ENCODE data around the gene TMSB4X. TPM values are rescaled to one million over a fixed set of nuclear protein-coding genes. Genes with fewer than 3 reads are reported as not detected.
A peak's percentile ranks its signal among the peaks of the same experiment; 100 is the strongest.

Gene TMSB4X
- total and polyA plus RNA-seq, 2 donors (not counting 3 experiments of a cell fraction or from before 2014, with no cell fraction given) = 4,136 to 6,858 TPM

- CTCF ChIA-PET = interaction anchor here (1.2 to 4.6 kb wide), 5 partner anchors 18 to 675 kb away, joined by 4 to 58 read pairs (median 10); no protein-coding TSS in a partner anchor
- H3K27ac ChIP-seq (ENCODE audit: insufficient read depth, low read depth, low read length) = peak overlapping the region; percentile 68
- no peaks in the 10 kb centered on the region for H3K9me1 ChIP-seq (replicated peaks; ENCODE audit: control insufficient read depth, extremely low read depth, insufficient read depth, low read length)
- dilution Hi-C loops (cut with MboI; ENCODE audit: extremely low pct_ligation_motif_present, low sequenced_read_pairs) (no loop called here), intact Hi-C loops (cut with micrococcal nuclease) (loop anchor here (2.0 kb wide), 3 partner anchors 15 to 681 kb away; partner anchors contain the start of gene TCEANC)
- DNase-seq (ENCODE audit: low read depth, low spot score) (no peak), FAIRE-seq (peak; percentile 35)
- H3K4me3 ChIP-seq (replicated peaks in 1 of 3; ENCODE audit: insufficient read depth in 1 of 3, low read depth in 1 of 3, low read length in 3 of 3) = no peak overlapping the region
- H3K27me3 ChIP-seq (ENCODE audit: control insufficient read depth in 2 of 2, insufficient read depth in 2 of 2, low read length in 2 of 2) = no peaks in the 10 kb centered on the region
- peaks cover 41% of the 10 kb centered on the region for H3K4me1 ChIP-seq (ENCODE audit: control insufficient read depth, extremely low read depth, insufficient read depth, low read length)
- POLR2A ChIA-PET = no interaction called here
- peak overlapping the region; percentile 56 for H3K9ac ChIP-seq (replicated peaks; ENCODE audit: extremely low read depth, insufficient read depth, low read length)
- TF ChIP-seq GATA2 (IDR thresholded peaks at IDR 0.05; ENCODE audit: insufficient read depth, insufficient read length, low read depth, low read length) = peak; percentile 3
- no peak for TF ChIP-seq FOS (IDR thresholded peaks at IDR 0.05; ENCODE audit: borderline replicate concordance, insufficient read depth, low read length)
- no peak for TF ChIP-seq EZH2 (IDR thresholded peaks at IDR 0.05; ENCODE audit: borderline replicate concordance, low read depth, low read length, severe bottlenecking)
- H3K4me2 ChIP-seq (ENCODE audit: insufficient read depth, low read length) = no peak overlapping the region
- H3K36me3 ChIP-seq (ENCODE audit: control insufficient read depth in 2 of 2, extremely low read depth in 1 of 2, insufficient read depth in 2 of 2, low read length in 2 of 2) = no peaks in the 10 kb centered on the region
- no TSS peak for BruUV-seq (replicated peaks)
- H4K20me1 ChIP-seq (replicated peaks; ENCODE audit: control insufficient read depth, extremely low read depth, insufficient read depth, low read length) = no peaks in the 10 kb centered on the region
- H3K9me3 ChIP-seq (replicated peaks; ENCODE audit: control insufficient read depth, insufficient read depth, low read length) = no peaks in the 10 kb centered on the region
- H2AFZ ChIP-seq (ENCODE audit: low read depth, low read length) = peak overlapping the region; percentile 17
- peaks cover 25% of the 10 kb centered on the region for H3K79me2 ChIP-seq (ENCODE audit: control insufficient read depth, insufficient read depth, low read length)
Measured at GRCh38 chrX:12971282-12972003, 3.5 kb upstream of the TMSB4X start.

GRCh38 chrX:12972243-12972642 lies 2.7 kb upstream of the TMSB4X start:
- H3K36me3 ChIP-seq (ENCODE audit: control insufficient read depth in 2 of 2, extremely low read depth in 1 of 2, insufficient read depth in 2 of 2, low read length in 2 of 2) = peaks cover 0 to 2% of the 10 kb centered on the region in 2 experiments
- no peak for DNase-seq (ENCODE audit: low read depth, low spot score)
- peak overlapping the region; percentile 68 for H3K27ac ChIP-seq (ENCODE audit: insufficient read depth, low read depth, low read length)
- no TSS peak for BruUV-seq (replicated peaks)
- FAIRE-seq = no peak
- TF ChIP-seq GATA2 (IDR thresholded peaks at IDR 0.05; ENCODE audit: insufficient read depth, insufficient read length, low read depth, low read length) = no peak
- TF ChIP-seq POLR2AphosphoS5 (IDR thresholded peaks at IDR 0.05; ENCODE audit: insufficient read depth, low read depth, low read length) = no peak
- no peak for TF ChIP-seq POLR2A (IDR thresholded peaks at IDR 0.05; ENCODE audit: low read depth, low read length)
- no peak for TF ChIP-seq MYC (IDR thresholded peaks at IDR 0.05; ENCODE audit: low read depth, low read length)
- TF ChIP-seq, protein P1, sequence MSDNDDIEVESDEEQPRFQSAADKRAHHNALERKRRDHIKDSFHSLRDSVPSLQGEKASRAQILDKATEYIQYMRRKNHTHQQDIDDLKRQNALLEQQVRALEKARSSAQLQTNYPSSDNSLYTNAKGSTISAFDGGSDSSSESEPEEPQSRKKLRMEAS (IDR thresholded peaks at IDR 0.05; ENCODE audit: insufficient read depth, insufficient read length) = no peak
- TF ChIP-seq JUN (IDR thresholded peaks at IDR 0.05; ENCODE audit: borderline replicate concordance, insufficient read depth, insufficient read length, low read depth) = no peak
- TF ChIP-seq CTCF (IDR thresholded peaks at IDR 0.05; ENCODE audit: extremely low read depth in 1 of 2, insufficient read depth in 1 of 2, low read depth in 1 of 2, low read length in 2 of 2) = no peak
- no peak for TF ChIP-seq FOS (IDR thresholded peaks at IDR 0.05; ENCODE audit: borderline replicate concordance, insufficient read depth, low read length)
- TF ChIP-seq EZH2 (IDR thresholded peaks at IDR 0.05; ENCODE audit: borderline replicate concordance, low read depth, low read length, severe bottlenecking) = no peak
- H3K79me2 ChIP-seq (ENCODE audit: control insufficient read depth, insufficient read depth, low read length) = peaks cover 29% of the 10 kb centered on the region
- H3K9me1 ChIP-seq (replicated peaks; ENCODE audit: control insufficient read depth, extremely low read depth, insufficient read depth, low read length) = no peaks in the 10 kb centered on the region
- H4K20me1 ChIP-seq (replicated peaks; ENCODE audit: control insufficient read depth, extremely low read depth, insufficient read depth, low read length) = no peaks in the 10 kb centered on the region
- H3K4me1 ChIP-seq (ENCODE audit: control insufficient read depth, extremely low read depth, insufficient read depth, low read length) = peaks cover 41% of the 10 kb centered on the region
- no peak overlapping the region for H2AFZ ChIP-seq (ENCODE audit: low read depth, low read length)
- no peak overlapping the region for H3K4me3 ChIP-seq (replicated peaks in 1 of 3; ENCODE audit: insufficient read depth in 1 of 3, low read depth in 1 of 3, low read length in 3 of 3)
- intact Hi-C loops (cut with micrococcal nuclease) (no loop called here), dilution Hi-C loops (cut with MboI; ENCODE audit: extremely low pct_ligation_motif_present, low sequenced_read_pairs) (no loop called here)
- no peaks in the 10 kb centered on the region for H3K9me3 ChIP-seq (replicated peaks; ENCODE audit: control insufficient read depth, insufficient read depth, low read length)
- no peak overlapping the region for H3K4me2 ChIP-seq (ENCODE audit: insufficient read depth, low read length)
- no peaks in the 10 kb centered on the region for H3K27me3 ChIP-seq (ENCODE audit: control insufficient read depth in 2 of 2, insufficient read depth in 2 of 2, low read length in 2 of 2)
- ChIA-PET CTCF (interaction anchor here (1.8 to 4.6 kb wide), 3 partner anchors 26 to 516 kb away, joined by 4 to 58 read pairs (median 16); no protein-coding TSS in a partner anchor), POLR2A (no interaction called here)
- H3K9ac ChIP-seq (replicated peaks; ENCODE audit: extremely low read depth, insufficient read depth, low read length) = peak overlapping the region; percentile 16

All from endothelial cell of umbilical vein (primary cell).